ENCODE data around the gene JRKL.

The JRKL gene

DNA sequence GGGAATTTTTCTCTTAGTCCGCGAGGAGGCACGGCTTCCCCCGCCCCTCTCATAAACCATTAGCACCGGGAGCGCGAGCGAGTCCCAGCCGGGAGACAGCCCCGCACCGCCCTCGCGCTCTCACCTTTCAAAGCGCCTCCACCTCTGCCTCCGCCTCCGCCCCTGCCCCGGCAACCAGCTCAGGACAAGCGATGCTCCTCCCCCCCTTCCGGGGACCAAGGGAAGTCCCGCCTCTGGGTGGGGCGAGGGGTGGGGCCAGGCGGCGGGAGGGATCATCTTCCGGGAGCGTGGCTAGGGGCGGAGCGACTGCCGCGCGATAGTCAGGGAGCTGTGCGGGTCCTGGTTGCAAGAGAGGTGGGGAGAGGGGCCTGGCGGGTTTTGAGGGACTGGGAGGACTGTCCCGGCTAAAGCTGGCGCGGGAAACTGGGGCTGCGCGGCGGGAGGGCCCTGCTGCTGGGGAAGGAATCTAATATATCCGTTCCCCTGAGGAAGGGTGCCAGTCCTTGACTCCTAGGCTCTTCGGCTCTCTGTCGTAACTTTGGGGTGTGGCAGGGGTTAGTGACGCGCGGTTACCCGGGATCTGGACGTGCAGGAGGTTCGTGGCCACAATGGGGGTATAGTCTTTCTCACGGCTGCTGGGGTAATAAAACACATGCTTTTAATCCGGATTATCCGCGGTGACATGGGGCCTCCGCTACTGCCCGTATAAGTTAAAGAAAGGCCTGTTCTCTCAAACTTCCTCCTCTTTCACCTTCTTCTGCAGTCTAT is at the start of gene JRKL, which contains the start of gene CCDC82:
Gene JRKL (plus strand): TSS at position 294 of the 768 bp plus-strand sequence. CDS start 637 bp downstream, outside the sequence.
Gene CCDC82 (minus strand): TSS at position 193 of the 768 bp plus-strand sequence. CDS start 5,165 bp downstream, outside the sequence.
- DNase-seq = peak; percentile 95 to 97

DNA sequence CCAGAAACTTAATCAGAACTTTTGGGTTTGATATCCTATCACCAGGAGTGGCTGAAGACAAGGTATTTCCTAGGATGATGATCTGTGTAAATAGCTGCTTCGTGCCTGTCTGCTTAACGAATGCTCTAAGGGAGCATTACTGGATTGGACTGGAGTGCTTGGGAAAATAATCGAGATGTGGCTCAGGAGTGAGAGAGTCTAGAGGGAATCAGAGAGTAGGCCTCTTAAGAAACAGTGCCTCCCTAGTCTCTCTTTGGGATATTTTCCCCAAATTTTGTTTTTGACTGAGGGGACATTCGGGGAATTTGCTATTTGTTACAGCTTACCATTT is 49.3 kb upstream of the JRKL start:
- DNase-seq = no peak

DNA sequence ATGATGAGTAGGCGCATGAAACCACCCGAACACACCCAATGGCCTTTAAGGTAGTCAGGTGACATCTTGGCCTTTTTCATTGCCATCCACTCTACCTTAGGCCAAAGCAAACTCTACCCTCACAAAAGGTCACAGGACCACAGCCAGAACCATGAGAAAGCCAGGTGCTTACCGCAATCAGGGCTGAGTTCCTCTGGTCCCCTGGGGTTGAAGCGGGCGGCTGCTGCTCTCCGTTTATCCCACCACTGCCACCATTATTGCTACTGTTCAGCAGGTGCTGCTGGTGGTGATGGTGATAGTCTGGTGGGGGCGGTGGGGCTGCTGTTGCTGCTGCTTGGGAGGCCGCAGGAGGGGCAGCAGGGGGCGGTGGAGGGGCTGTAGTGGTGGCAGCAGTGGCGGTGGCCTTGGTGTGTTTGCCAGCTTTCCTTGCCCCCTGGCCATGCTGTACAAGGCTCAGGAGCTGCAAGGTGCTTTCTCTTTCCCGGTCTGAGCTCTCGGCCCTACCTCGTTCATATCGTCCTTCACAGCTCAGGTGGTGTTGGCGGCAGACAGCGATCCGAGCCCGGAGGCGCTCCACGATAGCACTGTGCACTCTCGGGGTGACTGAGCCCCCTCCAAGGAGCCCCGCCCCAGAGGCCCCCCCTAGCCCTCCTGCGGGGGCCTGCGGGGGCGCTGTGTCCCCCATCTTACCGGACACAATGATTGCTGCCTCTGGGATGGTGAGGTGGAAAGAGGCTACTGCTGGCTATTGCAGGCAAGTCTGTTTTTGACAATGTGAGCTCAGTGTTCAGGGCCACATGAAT is 48.4 kb upstream of the JRKL start:
- no peak for DNase-seq

DNA sequence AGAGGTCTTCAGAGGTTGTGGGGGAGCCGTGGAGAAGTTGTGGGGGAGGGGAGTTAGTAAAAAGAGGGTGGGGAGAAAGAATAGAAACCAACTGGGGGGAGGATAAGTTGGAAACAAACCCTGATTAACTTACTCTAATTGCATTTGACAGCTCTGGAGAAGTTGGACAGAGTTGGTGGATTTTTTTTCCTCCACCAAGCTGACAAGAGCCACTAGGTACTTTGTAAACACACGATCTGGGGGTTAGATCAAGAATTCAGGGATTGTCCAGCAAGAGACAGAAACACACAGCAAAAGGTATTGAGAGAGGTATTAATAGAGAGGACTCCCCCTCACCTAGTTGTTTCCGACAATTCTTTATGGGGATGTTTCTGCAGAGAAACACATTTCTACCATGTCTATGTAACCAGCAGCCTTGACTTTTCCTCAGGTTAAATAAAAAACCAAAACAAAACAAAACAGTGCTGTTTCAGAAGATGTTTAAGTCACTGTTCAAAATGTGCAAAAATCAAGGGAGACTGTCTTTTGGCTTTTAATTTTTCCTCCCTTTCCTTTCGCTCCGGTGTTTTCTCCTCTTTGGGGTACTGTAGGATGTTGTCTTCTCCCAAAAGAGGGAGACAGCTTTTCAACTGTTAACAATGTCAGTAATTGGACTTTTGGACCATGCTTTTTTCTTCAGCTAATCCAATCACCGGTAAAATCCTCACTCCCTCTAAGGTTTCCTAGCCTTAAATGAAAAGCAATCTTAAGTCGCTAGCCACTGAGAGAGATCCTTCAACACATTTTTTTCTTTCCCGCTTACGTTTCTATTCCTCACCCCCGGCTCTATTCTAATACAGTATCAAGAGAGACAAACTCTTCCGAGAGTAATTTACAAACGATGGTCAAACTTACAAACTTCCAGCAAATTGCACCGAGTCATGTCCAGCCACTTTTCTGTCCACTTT is 47.5 kb upstream of the JRKL start:
- DNase-seq = no peak

DNA sequence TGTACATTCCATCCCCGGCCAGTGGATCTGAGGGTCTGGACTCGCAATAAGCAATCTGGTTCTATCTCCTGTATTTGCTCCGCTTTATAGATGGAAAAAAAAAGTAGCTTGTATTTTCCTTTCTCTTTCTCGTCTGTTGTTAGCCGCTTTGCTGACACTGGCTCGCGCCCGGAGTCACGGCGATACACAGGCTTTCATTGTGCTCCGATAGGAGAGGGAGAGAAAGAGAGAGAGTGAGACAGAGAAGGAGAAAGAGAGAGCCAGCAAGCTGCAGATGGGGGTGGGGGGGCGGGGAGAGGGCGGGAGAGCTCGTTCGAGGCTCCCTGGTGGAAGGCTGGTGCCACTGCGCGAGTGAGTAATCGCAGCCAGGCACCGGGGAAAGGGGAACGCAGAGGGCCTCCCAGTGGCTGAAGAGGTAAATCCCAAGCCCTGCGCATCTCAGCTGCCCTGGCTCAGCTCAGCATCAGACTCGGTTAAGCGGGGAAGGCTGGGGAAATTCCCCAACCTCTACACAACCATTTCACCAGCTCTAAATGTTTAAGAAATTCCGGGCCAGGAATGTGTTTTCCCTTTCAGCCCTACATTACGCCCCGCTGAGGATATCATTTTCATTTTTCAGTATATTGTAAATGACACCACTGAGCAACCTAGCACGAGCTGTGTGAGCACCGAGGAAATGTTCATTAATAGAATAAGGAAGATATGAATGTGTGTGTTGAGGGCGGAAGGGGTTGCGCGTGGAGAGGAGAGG is 46.7 kb upstream of the JRKL start, which contains the start of gene MAML2:
Gene MAML2 (minus strand): TSS at position 235 of the 751 bp plus-strand sequence. CDS start 1,300 bp downstream, outside the sequence.
- DNase-seq = peak; percentile 88 to 95

DNA sequence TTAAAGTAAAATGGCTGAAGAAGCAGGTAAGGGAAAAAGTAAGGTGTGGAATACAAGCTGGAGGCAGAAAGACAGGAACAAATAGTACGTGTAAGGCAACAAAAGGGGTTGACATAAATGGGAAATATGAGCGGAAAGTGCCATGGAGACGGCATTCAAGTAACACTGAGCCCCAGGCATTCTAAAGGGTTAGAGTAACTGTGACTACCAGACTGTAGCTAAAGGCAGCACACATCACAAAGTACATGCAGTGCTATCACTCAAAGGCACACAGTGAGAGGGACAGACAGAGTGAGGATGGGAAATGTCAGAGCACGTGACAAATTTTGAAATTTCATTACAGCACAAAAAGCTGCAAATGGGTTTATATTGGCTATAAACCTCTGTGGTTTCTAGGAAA is 33.0 kb upstream of the JRKL start:
- no peak for DNase-seq

DNA sequence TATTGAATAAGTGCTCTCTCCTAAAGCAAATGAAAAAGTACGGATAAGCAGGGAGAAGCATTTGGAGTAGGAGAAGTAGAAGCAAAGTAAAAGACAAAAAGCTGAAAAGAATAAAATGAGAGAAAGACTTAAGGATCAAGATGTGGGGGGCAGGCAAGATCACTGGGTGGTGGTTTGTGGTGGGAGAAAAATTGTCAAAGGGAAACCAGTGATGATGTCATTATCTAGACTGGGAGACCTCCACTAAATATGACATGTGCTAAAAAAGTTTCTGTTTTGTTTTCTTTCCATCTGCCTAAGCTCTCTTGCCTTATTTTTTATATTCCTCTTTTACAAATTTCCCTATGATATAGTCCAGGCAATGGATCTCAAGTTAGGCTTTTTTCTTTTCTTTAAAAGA is 32.0 kb upstream of the JRKL start:
- DNase-seq = no peak

DNA sequence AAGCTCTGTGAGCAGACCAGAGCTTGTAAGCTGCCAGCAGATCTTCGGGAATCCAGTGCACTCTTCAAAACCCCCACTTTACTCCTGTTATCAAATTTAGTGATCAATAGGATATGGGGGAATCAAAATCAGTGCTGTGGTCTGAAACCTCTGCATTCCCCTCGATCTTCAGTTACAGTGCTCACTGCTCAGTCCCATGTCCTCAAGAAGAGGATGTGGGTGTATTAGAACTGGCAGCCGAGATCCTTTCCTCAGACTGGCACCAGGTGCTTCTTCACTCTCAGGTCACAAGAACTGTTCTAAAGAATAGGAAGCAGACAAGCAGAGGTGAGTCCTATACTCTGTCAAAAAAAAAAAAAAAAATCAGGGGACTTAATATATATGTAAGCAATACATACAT is 31.5 kb upstream of the JRKL start:
- no peak for DNase-seq

DNA sequence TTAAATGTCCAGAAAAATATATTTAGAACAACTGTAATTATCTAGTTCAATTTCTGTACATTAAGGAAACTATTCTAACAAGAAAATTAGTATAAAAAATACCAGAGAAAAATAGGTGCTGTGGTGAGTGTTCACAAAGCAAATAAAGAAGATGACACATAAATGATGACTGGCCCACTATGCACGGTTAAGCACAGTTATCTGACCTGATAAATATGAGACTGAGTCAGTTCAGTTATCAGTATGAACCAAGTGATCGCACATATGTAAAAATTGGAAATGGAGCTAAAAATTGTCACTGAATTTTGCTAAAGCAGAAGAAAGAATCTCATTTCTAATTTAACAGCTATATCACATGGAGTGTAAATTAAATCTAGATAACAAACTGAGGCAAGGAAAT is 28.0 kb upstream of the JRKL start:
- DNase-seq = no peak

DNA sequence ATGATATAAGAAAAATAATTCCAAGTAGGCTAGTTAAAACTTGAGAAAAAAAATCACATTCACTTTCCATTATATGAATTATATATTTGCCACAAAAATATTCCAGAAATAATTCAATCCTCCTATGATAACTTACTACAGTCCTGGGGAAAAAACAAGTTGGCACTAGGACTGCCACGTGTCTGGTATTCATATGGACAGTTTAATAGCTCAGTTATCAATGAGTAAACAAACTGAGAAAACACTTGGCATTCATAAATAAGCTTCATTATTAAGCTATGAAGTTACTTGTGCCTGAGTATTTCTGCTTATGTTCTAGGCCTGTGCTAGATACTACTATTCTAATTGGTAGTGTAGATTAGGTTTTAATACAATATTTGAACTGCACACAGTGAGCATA is 24.3 kb upstream of the JRKL start:
- DNase-seq = no peak

DNA sequence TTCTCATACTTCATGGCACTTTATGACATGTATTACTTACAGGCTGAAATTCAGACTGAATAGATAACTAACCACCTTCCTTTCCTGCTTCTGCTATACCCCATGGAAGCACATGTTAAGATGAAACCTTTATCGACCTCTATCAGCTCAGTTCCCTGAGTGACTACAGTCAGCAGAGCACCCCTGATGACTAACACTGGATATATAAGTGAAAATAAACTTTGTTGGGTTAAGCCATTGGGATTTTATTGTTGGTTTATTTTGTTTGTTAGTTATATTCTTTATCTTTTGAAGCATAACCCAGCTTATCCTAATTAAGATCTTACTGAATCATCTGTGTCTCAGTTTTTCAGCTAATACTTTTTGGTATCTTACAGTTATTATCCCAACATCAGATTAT is 23.8 kb upstream of the JRKL start:
- DNase-seq = no peak

DNA sequence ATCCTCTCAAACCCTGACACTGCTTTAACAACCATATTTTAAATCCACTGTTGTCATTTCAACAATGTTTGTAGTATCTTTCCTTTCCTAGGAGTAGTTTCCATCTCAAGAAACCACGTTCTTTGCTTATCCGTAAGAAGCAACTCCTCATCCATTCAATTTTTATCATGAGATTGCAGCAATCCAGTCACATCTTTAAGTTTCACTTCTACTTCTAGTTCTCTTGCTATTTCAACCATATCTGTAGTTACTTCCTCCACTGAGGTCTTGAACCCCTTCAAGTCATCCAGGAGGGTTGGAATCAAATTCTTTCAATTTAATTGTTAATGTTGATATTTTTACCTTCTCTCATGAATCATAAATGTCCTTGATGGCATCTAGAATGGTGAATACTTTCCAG is 22.5 kb upstream of the JRKL start:
- no peak for DNase-seq

DNA sequence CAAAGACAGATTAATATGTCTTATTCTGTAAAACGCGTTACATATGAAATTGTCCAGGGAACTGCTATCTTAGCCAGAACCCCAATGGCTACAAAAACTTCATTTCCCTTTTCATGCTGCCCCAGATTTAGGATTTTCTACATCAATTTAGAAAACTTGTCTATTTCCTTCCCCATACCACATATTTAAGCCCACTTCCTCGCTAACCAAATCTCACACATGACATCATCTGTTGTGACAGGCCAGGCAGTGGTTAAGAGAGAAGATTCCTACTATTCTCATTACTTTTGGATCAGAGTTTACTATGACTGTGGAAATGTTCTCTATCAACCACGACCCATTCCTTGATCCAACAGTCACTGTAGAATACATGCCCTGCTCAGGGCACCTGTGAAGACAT is 16.0 kb upstream of the JRKL start:
- DNase-seq = no peak

DNA sequence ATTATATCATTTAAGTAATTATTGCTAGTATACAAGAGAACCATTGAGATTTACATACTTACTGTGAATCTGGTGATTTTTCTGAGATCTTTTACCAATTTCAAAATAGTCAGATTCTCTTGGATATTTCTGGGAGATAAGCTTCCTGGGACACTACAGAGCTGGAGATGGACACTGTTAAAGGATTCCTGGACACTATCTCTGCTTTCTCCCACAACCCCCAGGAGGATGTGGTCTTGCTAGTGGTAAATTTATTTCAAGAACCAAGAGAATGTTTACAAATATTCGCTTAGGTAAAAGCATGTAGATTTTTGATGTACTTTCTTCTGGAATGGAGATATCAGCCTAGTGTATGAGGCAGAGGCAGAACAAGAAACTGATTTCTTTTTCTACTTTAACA is 13.0 kb upstream of the JRKL start:
- DNase-seq = no peak

DNA sequence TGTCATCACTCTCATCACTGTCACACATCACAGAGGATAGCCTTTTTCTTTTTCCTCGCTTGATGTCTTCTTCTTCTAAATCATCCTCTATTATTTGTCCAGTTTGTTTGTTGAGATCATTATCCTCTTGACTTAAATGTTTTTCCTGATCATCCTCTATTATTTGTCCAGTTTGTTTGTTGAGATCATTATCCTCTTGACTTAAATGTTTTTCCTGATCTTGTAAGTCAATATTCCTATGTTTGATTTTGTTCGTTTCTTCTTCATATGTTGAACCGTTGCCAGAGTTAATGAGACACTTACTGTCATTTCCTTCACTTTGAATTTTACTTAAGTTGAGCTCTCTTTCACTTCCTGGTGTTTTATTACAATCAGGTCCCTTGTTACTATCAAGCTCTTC is 5.7 kb upstream of the JRKL start:
- DNase-seq = no peak

DNA sequence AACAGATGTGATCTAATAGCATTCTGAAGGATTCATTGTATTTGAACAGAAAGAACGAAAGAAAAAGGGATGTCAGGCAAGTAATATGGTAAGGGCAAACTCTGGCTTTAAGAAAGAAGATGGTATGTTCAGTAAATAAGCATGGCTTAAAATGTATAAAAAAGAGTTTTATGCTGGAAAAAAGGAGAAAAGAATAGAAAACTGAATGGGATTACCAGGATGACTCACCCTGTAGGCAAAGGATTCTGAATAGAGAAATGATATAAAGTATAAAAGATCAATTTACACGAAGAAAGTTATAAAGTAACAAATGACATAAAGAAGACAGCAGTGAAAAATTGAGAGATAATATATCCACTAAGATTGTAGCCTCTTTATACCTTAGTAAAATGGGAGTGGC is 4.6 kb upstream of the JRKL start:
- DNase-seq = no peak

DNA sequence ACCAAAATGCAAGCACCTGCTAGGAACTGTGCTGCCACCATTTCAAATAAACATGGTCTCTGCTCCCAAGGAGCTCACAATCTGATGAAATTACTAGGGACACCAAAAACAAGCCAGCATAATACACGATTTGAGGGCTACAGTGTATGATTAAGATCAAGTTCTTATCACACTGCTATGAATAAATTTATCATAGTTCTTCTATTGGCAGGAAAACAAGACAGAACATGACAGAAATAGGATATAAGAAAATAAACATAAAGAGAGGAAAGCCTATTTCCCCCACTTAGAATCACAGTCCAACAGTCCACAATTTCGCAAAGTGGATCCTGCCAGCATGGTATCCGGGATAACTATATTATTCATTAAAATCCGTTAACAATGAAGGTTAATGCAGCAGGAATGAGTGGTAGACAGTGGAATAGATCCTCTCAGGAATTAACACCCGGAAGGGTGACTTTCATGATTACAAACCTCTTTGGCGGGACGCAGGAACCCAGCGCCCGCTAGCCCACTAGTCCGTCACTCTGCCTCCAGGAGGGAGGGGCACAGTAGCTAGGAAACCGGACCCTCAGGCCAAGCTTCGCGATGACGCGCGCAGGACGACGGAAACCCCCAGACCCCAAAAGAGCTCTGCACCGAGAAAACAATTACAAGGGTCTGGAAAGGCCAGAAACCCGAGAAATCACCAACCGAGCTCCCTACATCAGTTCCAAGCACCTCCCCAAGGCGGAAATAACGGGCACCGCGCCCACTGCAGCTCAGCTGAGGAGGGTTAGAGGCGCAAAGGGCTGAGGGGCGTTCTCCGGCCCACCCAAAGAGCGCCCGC is 708 bp upstream of the JRKL start:
- peak; percentile 68 to 79 for DNase-seq

DNA sequence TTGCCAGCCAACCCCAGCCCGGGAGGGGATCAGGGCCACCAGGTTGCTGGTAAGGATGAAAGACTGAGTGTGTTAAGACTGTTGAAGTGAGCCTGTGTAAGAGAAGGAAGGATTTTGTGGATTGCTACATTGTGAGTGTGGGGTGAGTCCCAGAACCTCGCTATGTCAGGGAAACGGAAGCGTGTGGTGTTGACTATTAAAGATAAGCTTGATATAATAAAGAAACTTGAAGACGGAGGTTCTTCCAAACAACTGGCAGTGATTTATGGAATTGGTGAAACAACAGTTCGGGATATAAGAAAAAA is 627 bp downstream of the JRKL start:
- DNase-seq = no peak

DNA sequence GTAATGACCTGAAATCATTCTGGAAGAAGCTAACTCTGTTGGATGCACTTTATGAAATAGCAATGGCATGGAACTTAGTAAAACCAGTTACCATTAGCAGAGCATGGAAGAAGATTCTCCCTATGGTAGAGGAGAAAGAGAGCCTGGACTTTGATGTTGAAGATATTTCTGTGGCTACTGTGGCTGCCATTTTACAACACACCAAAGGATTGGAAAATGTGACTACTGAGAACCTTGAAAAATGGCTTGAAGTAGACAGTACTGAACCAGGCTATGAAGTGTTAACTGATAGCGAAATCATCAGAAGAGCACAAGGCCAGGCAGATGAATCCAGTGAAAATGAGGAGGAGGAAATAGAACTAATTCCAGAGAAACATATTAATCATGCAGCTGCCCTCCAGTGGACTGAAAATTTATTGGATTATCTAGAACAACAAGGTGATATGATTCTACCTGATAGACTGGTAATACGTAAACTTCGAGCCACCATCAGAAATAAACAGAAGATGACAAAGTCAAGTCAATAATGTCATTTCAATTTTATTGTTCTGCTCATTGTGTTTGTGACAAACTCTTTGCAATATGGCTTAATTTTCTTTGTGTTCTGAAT is 2.0 kb downstream of the JRKL start:
- no peak for DNase-seq

DNA sequence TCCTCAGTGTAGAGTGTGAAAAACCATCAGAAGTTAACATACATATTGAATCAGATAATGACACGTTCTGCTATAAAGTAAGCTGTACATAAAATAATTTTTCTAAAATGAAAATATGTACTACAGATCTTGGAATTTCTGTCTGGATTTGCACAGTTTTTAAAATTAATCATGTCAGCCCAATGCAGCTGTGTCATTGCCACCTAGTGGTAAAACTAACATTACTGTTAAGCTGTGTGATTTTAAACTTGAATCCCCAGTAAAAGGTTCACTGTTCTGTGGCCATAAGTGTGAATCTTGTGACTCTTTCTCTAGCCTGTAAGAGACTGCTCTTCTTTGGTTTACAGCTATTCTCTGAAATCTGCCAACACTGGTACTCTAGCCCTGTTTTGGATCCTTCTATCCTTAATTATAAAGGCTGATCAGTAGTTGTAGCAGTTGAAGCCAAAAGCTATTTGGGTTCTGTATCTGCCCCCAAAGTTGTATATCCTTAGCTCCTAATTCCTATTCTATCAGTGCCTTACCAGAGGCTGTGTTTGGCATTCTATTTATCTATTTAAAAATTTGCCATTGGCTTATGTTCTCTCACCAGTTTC is 4.0 kb downstream of the JRKL start:
- DNase-seq = peak; percentile 30 to 72

DNA sequence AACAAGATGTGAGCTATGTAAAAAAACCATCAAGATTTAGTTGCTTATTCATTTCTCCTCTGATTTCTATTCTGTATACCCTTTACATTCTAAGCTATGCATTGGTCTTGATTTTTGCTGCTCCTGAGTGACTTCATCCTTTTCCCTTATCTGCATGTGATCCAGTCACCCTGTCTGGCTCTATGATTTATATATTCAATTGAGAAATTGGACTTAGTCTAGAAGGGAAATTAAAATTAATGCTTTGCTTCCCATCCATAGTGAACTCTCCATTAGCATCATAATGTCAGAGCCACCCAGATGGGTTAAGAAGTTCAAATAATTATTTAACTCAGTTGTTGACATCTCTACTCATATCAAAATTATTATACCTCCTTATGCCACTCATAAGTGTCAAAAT is 5.0 kb downstream of the JRKL start:
- DNase-seq = no peak

All from NCI-H446 (cell line).